LHCN-M2 (cell line): ENCODE data around the gene CTBP2. TPM values are rescaled to one million over a fixed set of nuclear protein-coding genes. Genes with fewer than 3 reads are reported as not detected.
A peak's percentile ranks its signal among the peaks of the same experiment; 100 is the strongest.

ENCODE experiments used
- DNase-seq: peaks from one replicate; pipeline ENCODE4 v3.0.0-alpha.2; 2012; ENCODE audit warnings: low read depth
- total RNA-seq: library from RNA; depleted of rRNA; stranded (reverse); fragments of >200 nt; gene quantifications from 2 replicates; pipeline ENCODE4 v1.2.3, GENCODE V29; 2014

Gene CTBP2
- total RNA-seq, 1 experiment from 2014 or later: 51.1 TPM

DNA sequence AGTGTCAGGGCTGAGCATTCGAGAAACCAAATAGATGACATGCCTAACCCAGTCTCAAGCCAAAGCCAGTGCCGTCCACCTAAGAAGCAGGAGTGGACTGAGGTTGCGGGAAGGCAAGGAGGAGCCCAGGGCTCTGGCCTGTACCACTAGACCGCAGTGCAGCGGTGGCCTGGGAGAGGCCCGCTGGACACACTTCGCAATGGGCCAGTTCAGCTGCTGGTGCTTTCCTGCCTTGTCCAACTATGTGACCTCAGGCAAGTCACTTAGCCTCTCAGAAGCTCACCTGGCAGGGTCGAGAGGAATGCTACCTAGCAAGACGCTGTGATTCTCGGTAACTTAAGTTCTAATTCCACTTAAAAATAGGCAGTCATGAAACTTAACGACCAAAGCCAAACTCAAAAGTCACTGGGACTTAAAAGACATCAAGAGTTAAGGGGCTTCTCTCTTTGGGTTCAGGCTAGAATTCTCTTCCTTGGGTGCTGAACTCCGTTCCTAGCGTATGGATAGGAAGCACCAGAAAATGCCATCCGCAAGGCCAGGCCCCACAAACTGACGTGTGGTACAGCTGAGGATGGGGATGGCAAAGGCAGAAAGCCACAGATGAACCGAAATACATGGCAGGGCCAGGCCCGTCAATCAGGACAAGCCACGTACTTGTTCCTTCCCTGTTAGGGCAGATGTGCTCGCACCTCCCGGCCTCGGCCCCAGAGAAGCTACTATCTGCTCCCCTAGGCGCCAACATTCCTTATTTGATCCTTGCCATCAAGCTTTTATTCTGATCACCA lies 34.2 kb downstream of the CTBP2 start:
- DNase-seq: no peak

GRCh38 chr10:125124907-125125306 lies 35.5 kb downstream of the CTBP2 start:
- DNase-seq: no peak

DNA sequence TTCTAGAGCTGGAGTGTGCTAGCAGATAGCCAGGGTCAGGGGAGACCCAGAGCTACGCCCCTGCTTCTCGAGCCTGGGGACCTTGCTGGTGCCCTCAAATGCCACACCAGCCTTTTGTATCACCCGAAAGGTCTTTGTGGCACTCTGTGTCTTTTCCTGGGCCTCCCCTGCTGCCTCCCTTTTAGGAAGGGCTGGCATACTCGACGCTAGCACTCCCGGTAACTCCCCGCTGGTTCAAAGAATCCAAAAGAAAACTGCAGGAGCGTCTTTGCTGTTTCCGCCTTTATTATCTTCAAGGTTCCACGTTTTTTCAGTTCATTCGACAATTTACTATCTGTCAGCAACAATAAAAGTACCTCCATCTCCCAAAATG lies 36.3 kb downstream of the CTBP2 start:
- no peak for DNase-seq

- peak; percentile 90 for DNase-seq
Observed at GRCh38 chr10:125123476-125124114, 36.8 kb downstream of the CTBP2 start.

GRCh38 chr10:125122566-125122965 lies 37.8 kb downstream of the CTBP2 start:
- DNase-seq: no peak

DNA sequence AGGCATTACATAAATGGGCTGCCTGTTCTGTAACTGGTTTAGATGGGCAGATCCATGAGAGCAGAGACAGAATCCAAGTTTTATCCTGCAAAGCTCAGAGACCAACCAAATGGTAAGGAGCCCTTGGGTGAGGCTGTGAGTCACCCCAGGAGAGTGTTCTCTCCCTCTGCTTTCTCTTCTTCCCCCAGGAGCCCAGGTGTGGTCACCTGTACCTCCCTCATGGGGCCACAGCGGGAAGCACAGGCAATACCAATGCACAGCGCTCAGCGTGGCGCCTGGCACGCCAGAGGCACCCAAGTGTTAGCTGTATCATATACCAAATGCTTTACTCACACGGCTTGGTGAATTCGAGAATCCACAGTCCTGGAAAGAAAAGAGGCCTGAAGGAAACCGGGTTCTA lies 39.4 kb downstream of the CTBP2 start:
- no peak for DNase-seq

DNA sequence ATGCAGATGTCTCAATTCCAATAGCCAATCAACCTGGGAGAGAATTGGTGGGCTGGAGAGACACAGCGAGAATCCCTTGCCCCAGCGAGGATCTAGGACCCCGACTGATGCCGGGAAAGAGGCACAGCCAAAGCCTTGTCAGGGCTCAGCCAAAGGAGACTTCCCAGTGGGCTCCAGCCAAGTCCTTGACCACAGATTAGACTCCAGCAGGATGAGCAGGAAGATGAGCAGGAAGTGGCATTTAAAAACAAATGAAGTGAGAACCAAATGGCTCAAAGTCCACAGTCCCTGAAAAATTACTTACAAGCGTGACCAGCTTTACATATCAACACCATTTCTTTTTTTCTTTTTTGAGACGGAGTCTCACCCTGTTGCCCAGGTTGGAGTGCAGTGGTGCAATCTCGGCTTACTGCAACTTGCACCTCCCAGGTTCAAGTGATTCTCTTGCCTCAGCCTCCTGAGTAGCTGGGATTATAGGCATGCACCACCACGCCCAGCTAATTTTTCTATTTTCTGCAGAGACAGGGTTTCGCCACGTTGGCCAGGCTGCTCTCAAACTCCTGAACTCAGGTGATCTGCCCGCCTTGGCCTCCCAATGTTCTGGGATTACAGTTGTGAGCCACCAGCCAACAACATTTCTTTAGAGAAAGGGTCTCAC lies 40.2 kb downstream of the CTBP2 start:
- peak; percentile 37 for DNase-seq

DNA sequence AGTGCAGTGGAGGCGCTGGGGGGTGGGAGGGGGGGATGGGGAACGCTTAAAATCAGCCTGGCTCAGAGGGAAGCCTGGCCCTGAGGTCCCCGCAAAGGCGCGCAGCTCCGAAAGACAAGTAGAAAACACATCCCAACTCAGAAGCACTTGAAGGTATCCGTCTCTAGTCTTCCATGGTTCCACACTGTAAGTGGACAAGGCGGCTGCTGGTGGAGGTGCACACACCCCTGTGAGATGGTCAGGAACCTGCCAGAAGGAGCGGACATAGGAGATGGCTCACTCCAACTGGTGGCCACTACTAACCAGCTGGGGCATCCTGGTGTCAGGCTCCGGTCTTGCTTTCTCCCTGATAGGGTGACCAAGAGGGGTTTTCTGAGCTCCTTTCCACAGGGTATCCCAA lies 41.7 kb downstream of the CTBP2 start:
- DNase-seq: no peak

- no peak for DNase-seq
Observed at GRCh38 chr10:125118011-125118611, 42.3 kb downstream of the CTBP2 start.

- DNase-seq: no peak
Observed at GRCh38 chr10:125116652-125117310, 43.6 kb downstream of the CTBP2 start.

GRCh38 chr10:125116041-125116649 lies 44.2 kb downstream of the CTBP2 start:
- DNase-seq: no peak

- no peak for DNase-seq
Observed at GRCh38 chr10:125115409-125115808, 45.0 kb downstream of the CTBP2 start.

DNA sequence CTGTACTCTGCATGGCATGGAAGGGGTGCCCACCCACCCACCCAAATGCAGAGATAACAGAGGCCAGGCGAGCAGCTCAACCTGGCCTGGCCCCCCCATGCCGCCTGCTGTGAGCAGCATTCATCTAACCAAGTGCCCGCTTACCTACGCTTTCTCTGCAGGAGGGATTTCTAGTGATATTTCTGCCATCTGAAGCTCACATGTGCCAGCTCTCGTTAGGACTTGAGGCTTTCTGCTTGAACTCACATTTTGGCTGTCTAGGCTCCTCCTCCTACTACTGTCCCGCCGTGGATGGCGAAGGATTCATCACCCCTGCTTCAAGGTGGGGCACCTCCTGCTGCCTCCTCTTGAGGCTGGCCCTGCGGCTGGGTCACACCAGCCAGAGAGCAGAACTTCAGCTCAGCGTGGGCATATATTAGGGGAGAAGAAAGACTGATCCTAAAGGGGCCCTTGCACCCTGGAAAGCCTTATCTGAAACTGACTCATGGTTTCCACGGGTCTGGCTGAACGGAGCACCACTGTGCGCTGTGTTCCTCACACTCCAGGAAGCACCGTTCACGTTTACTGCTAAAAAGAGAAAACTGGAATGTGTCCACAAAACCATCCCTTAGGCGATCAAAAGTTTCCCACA lies 45.5 kb downstream of the CTBP2 start:
- DNase-seq: no peak

DNA sequence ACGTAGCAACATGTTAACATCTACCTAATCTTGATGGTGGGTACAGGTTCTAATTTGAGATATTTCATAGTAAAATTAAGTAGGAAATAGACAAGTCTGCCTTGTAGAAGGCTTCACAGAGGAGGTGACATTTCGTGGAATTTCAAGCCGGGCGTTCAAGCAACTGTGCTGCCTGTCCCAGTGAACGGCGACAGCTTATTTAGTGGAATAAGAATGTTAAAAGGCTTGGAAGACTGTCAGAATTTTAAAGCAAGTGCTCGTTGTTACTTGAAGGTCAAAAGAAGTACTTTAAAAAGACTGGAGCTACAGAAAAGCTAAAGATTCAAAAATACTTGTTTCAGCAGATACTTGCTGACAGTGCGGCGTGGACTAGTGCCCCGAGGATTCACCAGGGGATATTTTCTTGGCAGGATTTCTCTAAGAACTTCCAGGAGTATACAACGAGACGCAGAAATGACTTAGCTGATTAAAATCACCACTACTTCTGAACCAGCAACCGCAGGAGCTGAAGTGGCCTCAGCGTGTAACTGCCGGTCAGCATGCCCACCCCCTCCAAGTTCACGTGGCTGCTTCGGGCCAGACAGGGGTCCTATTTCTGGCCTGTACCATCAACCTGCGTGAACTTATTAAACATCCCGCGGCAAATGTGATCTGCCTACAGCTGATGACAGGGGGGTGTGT lies 46.5 kb downstream of the CTBP2 start:
- DNase-seq: no peak

GRCh38 chr10:125112697-125113494 lies 47.5 kb downstream of the CTBP2 start:
- DNase-seq: no peak

DNA sequence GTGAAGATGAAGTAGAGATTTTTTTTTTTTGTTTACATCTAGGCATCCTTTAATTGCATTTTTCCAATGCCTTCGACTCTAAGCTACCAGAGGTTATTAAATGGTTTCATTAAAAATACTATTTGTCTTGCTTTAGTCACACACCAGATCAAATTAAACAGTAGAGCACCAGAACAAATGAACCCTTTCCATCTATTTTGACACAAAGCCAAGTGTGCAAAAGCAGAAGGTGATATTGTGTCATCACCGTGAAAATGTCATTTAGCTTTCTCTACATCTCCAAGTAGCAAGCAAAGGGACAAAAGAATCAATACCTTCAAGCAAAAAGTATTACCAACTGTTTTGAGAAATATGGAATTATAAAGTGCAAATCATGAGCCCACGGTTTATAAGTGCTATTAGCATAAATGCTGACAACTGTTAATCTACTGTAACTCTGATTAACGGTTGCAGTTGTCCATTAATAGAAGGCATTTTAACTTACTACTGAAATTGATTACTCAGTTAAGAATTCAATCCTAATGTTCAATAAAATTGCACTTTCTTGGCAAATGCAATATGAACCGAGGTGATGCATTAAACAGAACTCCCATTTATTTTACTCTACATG lies 49.1 kb downstream of the CTBP2 start:
- DNase-seq: no peak

DNA sequence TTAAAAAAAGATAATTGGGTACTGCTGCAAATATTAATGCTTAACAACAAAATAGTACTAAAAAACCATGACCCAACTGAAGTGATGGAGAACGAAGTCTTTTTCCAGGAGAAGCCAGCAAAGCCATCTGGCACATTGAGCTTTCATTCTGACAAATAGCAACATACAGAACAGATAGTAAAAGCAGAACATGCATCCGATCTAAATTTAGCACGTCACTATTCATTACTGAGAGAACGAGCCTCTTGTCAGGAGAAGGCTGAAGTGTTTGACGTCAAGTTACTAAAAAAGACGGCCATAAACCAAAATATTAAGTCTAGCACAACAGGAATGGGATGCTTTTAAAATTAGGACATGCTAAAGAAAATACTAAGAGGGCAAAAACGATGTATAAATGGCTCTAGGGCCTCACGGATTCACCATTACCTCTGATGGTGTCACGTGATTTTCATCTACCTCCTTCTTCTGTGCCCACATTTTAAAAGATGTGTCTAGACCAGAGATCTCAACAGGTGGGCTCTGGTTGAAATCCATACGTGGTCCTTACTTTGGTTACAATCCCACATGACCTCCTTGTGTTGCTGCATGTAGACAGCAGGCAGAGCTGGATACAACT lies 52.3 kb downstream of the CTBP2 start:
- DNase-seq: no peak

GRCh38 chr10:125107166-125107949 lies 53.0 kb downstream of the CTBP2 start:
- no peak for DNase-seq
